ENCODE results near the gene AP3D1. TPM values are rescaled to one million over a fixed set of nuclear protein-coding genes. Genes with fewer than 3 reads are reported as not detected.

Gene AP3D1
- total RNA-seq = 117 and 120 TPM in 2 replicates

GRCh38 chr19:2151339-2152229, at the start of gene AP3D1:
AP3D1 (minus strand) TSS chr19:2151566; CDS start chr19:2151334, 232 bp downstream.

GRCh38 chr19:2096480-2097202, 54.7 kb downstream of the AP3D1 start, which contains the start of gene IZUMO4:
IZUMO4 (plus strand) TSS chr19:2096915; CDS start chr19:2096946, 31 bp downstream.

GRCh38 chr19:2096034-2096479, 55.3 kb downstream of the AP3D1 start, which contains the start of gene MOB3A:
MOB3A (minus strand) TSS chr19:2096326; CDS start chr19:2078560, 17,766 bp downstream.

GRCh38 chr19:2050991-2051772, 100.2 kb downstream of the AP3D1 start, which contains the start of gene MKNK2:
MKNK2 (minus strand) TSS chr19:2051244; CDS start chr19:2050851, 393 bp downstream.

Other genes starting within 250 kb of the AP3D1 start
- gene ADAT3, start 246.2 kb downstream of the AP3D1 start, total RNA-seq = 1.1 and 6.3 TPM in 2 replicates
- 120 and 145 TPM in 2 replicates for gene SCAMP4, start 246.2 kb downstream of the AP3D1 start, total RNA-seq
- gene CSNK1G2, start 210.4 kb downstream of the AP3D1 start, total RNA-seq = 62.7 and 78.4 TPM in 2 replicates
- gene BTBD2, start 135.9 kb downstream of the AP3D1 start, total RNA-seq = 78.5 and 104 TPM in 2 replicates
- 156 and 174 TPM in 2 replicates for gene MKNK2, start 100.3 kb downstream of the AP3D1 start, total RNA-seq
- 52.5 and 62.0 TPM in 2 replicates for gene MOB3A, start 55.2 kb downstream of the AP3D1 start, total RNA-seq
- 0.86 TPM in 1 of 2 replicates, not detected in the other for gene IZUMO4, start 54.7 kb downstream of the AP3D1 start, total RNA-seq
- 5.8 and 13.6 TPM in 2 replicates for gene DOT1L, start 12.4 kb upstream of the AP3D1 start, total RNA-seq
- 99.4 and 100 TPM in 2 replicates for gene PLEKHJ1, start 84.8 kb upstream of the AP3D1 start, total RNA-seq
- 20.9 and 28.0 TPM in 2 replicates for gene SF3A2, start 85.3 kb upstream of the AP3D1 start, total RNA-seq
- gene AMH, start 97.8 kb upstream of the AP3D1 start, total RNA-seq = 0.18 TPM in 1 of 2 replicates, not detected in the other
- gene JSRP1, start 104.9 kb upstream of the AP3D1 start, total RNA-seq = not detected in 2 replicates
- gene PEAK3, start 130.6 kb upstream of the AP3D1 start, total RNA-seq = not detected in 2 replicates
- not detected in 2 replicates for gene LINGO3, start 156.6 kb upstream of the AP3D1 start, total RNA-seq
- 212 and 255 TPM in 2 replicates for gene LSM7, start 177.0 kb upstream of the AP3D1 start, total RNA-seq
- gene SPPL2B, start 177.1 kb upstream of the AP3D1 start, total RNA-seq = 37.7 and 41.2 TPM in 2 replicates
- gene TMPRSS9, start 208.7 kb upstream of the AP3D1 start, total RNA-seq = not detected in 2 replicates